ENCODE data around the gene CIB2.

Gene CIB2

DNA sequence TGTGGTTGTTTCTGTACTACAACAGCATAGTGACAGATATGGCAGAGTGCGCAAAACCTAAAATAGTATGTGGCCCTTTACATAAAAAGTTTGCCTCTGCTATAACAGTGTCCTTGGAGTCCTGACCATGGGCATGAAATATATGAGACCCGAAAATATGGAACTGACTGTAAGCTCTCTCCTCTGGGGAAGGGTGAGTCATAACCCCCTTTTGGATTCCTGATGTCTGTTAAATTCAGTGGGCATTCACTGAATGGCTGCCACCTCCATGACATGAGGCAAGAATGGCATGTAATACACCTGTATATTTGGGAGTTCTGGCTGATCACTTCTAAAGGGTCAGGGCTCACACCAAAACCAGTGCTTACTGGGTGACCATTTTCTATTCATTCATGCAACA lies 59.9 kb downstream of the CIB2 start:
- in situ Hi-C loops (cut with HindIII; ENCODE audit: low sequenced_read_pairs) = no loop called here

DNA sequence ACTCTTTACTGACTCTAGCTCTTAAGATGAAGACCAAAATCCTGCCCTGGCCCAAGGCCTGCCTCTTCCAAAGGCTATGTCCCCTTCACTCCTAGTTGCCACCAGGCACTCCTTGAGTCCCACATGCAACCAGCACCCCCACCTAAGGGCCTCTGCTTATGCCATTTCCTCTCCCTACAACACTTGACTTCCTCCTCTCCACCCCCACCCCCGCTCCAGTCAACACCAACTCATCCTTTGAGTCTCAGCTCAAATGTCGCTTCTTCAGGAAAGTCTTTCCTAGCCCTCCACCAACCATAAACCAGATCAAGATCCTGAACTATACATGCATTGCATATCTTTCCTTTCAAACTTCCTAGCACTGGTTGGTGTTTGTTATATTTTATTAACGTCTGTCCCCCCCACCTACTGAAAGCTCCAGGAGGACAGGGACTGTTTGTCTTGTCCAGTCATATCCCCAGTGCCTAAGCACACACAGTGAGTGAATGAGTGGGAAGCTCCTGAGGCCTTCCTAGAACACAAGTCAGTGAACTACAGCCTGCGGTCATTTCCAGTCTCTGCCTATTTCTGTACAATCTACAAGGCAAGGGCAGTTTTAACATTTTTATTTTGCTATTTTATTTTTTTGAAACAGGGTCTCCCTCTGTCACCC lies 61.1 kb downstream of the CIB2 start:
- in situ Hi-C loops (cut with HindIII; ENCODE audit: low sequenced_read_pairs) = no loop called here

DNA sequence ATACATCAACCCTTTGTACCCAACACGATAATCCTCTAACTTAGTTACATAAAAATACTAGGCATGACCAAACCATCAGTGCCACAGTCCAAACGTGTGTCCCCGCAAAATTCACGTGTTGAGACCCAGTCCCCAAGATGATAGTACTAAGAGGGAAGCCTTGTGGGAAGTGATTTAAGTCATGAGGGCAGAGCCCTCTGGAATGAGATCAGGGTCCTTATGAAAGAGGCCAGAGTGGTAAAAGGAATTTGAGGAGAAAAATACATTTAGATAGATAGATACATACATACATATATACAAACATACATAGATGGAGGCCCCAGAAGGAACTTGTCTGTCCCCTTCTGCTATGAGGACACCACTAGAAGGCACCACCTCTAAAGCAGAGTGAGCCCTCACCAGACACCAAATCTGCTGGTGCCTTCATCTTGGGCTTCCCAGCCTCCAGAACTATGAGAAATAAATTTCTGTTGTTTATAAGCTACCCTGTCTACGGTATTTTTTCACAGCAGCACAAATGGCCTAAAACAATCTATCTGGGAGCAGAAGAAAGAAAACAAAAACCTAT lies 61.7 kb downstream of the CIB2 start:
- in situ Hi-C loops (cut with HindIII; ENCODE audit: low sequenced_read_pairs) = no loop called here

DNA sequence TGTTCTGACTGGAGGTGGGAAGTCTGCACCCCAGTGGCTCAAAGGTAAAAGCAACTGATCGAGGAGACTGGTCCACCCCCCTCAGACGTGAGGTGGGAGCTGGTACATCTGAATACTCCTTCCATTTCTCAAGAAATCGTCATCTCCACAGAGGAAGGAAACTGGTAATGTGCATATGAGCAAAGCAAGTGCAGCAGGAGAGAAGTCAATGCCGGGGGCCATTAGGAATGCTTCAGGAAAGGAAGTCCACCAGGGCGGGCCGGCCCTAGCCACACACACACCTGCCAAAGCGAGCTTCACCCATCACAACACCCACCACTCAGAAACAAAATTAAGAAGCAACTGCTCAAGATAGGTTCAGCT lies 62.2 kb downstream of the CIB2 start:
- in situ Hi-C loops (cut with HindIII; ENCODE audit: low sequenced_read_pairs) = no loop called here

DNA sequence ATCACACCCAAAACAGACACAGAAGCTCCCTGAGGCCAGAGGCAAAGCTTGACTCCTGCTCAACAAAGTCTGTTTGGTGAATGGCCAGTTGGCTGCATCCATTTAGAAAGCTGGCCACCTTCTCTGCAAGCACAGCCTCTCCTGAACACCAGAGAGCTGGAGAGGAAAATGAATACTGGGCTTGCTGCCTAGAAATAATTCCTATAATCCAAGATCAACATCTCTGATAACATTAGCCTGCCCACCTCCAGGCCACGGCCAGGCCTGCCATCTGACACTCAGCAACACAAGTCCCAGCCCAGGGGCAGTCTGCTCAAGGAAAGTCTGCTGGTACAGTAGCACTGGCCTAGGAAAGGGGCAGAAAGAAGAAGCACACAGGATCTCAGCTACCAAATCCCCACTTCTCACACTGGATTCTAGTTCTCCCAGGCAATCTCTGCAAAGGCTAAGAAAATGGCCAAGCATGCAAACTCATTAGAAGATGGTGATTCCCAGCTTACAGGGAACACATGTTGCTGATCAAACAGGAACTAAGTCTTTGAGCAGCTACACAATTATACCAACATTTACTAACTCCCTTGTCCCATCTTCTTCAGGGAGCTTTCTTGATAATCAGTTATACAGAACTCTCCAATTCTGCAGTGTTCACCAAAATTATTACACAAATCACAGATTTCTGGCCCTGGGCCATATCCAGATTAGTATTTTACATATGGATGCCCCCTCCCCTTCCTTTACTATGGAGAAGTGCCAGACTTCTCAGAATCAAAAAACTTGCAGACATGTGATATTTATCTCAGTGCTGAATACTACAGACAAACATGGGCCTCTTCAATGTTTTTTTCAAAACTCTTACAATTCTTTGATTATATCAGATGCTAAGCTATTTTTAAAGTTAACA lies 63.7 kb downstream of the CIB2 start:
- in situ Hi-C loops (cut with HindIII; ENCODE audit: low sequenced_read_pairs) = no loop called here

DNA sequence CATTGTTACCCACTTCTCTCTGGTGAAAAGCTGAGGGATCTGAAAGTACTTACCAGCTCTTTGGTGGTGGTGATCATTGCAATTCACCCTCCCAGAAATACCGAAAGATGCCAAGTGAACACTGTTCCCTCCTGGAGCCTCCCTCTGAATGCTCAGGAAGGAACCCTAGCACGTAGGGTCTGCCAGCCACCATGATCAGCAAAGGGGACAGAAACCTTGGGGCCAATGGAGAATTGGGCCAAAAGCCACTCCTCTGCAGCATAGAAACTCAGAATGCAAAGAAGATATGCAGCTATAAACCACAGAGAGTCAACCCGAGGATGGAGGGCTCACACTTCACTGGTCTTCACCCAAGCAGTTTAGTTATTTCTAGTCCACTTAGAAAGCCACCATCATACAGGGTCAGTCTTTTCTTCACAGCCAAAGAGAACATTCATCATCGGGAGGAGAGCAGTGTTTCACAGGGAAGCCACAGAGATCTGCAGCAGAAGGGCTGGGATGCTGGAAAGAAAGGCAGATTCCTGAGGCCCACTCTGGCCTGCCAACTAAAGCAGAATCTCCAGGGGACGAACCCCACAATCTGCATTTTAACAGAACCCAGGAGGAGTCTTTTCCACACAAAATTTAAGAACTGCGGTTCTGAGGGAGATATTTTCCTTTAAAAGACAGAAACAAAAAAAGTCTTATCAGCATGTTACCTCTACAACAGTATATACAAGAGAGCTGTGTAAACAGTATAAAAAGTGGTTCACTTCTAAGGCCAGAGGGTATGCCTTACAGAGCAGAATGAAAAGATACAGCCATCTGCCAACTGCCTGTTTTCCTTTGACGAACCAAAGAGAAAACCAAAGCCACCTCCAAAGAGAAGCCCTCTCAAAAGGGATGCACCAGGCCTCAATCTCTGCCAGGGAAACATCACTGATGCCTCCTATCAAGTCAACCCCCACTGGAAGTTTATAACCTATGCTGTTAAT lies 65.0 kb downstream of the CIB2 start:
- in situ Hi-C loops (cut with HindIII; ENCODE audit: low sequenced_read_pairs) = no loop called here

DNA sequence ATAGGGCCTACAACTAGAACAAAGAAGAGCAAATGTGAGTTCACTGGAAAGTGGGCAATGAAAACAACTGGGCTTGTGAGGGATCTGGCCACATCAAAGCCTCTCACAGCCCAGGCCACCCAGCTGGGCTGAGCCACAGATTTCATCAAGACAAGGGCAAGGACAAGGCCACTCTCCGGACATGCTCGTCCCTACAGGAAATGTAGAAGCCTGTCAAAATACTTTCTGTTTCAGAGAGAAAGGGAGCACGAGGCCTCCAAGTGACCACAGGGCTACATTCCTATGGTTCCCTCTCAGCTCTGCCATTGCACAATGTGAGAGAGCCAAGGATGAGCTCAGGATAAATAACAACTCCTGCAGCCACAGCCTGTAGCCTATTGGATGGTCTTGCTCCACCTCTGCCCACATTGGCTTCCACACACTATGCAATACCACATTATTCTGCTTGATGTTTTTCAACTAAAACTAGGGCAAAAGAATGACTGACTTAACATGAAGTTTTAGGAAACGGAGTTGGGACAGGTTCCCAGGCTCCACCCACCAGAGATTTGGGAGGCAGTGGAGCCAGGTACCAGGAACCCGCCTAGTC lies 65.9 kb downstream of the CIB2 start:
- in situ Hi-C loops (cut with HindIII; ENCODE audit: low sequenced_read_pairs) = no loop called here

DNA sequence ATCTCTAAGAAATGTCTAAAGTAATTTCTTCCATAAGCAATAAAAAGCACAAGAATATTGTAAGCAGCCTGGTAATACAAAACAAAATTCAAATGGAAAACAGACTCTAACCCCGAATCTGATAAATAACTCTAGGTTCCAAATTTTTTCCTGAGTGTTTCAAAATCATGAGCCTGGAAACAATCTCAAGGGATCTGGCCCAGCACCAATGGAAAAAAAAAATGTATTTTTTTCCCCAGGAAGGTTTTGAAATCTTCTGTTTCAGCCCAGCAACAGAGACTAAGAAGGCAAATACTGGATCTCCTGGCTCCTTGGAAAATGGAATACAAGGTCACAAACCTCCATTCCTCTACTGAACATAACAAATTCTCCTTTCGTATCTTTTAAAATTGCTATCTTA lies 66.7 kb downstream of the CIB2 start:
- in situ Hi-C loops (cut with HindIII; ENCODE audit: low sequenced_read_pairs) = no loop called here

DNA sequence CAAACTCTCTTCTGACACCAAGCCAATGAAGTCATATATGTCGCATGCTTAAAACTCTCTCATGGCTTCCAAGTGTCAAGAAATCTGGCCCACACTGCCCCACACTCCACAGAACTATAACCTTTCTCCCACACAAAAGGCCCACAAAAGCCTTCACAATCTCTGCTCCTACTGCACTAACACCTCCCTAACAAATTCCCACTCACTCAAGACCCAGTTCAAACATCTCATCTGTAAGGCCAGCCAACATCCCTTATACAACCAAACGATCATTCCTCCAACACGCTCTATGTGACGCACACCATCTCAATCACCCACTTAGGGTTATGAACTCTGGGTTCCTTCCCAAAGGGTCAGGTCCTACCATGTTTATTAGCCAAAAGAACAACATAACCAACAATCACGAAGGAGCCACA lies 67.3 kb downstream of the CIB2 start:
- in situ Hi-C loops (cut with HindIII; ENCODE audit: low sequenced_read_pairs) = no loop called here

DNA sequence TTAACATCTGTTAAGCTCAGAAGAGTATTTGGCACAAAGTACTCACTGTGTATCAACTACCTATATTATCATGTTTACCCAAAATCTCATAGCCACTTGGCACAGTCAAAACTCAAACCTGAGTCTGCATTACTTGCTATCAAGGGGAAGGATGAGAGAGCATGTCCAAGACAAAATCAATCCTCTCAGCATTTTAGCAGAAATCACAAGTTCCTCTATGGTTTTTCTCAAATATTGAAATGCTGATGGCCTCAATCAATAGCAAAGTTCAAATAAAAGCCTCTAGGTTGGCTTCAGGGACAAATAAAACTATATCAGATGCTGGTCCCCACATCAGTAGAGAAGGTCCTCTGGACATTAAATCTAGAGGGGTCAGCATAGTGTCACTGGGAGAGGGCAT lies 68.0 kb downstream of the CIB2 start:
- in situ Hi-C loops (cut with HindIII; ENCODE audit: low sequenced_read_pairs) = no loop called here

DNA sequence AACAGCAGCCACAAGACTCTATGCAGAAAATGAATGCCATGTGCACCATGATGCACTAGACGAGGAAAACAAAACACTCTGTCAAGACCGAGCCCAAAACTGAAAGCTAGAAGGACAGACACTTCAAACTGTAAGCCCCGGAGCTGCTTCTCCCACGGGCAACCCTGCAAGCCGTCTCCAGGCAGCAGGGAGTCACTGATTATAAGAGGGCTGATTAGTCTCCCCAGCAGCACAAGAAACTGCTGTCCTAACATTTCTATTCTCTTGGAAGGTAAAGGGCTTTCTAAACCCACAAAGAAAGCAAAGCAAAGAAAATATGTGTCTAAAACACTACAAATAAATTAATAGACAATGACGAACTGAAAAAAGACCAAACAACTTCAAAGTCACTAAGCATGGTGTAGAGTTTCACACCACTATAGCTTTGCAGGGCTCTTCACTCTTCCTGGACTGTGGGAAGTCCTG lies 69.2 kb downstream of the CIB2 start:
- in situ Hi-C loops (cut with HindIII; ENCODE audit: low sequenced_read_pairs) = no loop called here

DNA sequence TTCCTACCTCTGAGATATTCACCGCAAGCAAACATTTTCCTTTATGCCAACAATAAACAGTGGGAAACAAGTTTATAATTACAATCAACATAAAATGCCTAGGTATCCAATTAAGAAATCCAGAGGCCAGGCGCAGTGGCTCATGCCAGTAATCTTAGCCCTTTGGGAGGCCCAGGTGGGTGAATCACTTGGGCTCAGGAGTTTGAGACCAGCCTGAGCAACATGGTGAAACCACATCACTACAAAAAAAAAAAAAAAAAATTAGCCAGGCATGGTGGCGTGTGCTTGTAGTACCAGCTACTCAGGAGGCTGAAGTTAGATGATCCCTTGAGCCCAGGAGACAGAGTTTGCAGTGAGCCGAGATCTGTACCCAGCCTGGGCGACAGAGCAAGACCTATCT lies 71.0 kb downstream of the CIB2 start:
- in situ Hi-C loops (cut with HindIII; ENCODE audit: low sequenced_read_pairs) = no loop called here

DNA sequence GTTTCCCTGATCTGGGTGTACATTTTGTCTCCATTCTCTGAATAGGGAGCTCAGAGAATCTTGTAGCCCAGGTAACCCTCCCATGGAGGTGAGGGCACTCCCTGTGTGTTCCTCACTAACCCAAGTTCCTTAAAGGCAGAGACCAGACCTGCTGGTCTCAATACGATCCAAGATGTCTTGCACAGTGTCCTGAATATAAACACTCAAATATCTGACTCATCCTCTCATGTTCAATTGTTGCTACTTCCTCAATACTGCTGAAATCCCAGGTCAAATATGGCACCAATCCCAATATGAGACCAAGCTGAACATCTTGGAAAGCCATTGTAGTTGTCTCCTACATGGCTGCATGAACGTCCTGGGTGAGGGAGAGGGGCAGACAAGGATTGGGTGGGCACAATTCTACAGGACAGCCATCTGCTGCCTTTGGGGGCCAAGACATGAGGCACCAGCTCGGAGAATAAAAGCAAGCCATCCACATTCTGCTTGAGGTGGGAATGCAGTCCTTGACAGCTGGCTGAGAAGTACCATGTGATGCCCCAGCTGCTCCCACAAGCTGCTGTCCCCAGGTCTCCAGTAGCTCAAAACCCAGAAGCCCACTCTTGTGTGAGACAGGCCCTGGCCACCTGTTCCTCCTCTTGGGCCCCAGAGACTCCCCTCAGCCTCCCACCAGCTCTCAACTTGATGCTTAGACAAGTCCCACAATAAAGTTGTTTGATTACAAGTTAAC lies 72.0 kb downstream of the CIB2 start:
- in situ Hi-C loops (cut with HindIII; ENCODE audit: low sequenced_read_pairs) = no loop called here

DNA sequence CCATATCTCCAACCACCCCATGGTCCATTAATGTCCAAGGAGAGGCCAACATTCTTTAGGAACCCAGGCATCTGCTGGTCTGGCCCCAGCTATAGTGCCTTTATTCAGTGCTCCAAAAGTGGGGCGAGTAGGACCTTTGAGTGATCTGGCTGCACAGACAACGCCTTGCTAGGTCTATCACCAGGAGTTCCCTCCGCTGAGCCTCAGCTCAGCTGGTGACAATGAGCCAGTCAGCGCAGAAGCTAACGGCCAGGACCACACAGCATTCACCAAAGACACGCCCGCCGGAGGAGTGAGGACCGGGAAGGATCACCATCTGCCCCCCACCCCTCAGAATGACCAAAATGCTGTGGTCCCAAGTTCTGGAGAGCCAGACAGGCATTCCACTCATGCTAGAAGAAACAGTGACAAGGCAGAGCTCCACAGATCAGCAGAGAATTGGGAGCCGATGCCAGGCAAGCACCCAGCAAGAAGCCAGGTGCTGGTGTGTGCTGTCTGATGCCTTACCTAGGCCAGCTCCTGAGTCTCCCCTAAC lies 72.8 kb downstream of the CIB2 start:
- in situ Hi-C loops (cut with HindIII; ENCODE audit: low sequenced_read_pairs) = no loop called here

DNA sequence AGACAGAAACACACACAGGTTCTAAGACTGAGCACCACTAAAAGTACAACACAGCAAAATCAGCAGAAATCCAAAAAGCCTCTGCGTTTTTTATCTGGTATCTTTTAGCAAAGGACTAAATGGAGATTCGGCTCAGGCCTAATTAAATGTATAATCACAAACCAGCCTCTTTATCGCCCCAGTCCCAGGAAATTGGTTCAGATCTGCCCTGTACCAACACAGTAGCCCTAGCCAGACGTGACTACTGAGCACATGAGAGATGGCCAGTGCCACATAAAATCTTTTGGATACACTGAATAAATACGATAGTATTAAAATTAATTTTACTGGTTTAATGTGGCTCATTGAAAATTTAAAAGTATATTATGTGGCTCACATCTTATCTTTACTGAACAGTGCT lies 73.4 kb downstream of the CIB2 start:
- in situ Hi-C loops (cut with HindIII; ENCODE audit: low sequenced_read_pairs) = no loop called here

DNA sequence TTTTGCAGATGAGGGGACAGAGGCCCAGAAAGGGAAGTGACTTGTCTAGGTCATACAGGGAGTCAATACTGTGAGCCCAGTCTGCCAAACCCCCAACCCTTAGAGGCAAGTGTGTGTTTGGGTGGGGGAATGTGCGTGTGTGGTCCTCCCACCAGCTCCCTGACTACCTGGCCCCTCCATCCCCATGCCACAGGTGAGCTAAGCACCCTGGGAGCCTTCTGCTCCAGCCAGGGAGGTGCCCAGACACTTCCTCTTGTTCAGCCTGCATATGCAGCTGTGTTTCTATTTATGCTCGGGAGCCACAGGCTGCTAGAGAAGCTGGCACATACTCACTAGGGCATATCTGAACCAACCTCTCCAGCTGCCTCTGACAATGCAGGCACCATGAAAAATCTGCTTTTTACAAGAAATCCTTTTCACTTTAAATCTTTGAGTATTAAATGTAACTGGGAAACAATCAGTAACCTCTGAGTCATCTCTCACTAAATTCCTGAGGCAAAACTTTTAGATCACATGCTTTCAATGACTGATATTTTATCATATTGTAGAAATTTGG lies 74.5 kb downstream of the CIB2 start:
- in situ Hi-C loops (cut with HindIII; ENCODE audit: low sequenced_read_pairs) = no loop called here

DNA sequence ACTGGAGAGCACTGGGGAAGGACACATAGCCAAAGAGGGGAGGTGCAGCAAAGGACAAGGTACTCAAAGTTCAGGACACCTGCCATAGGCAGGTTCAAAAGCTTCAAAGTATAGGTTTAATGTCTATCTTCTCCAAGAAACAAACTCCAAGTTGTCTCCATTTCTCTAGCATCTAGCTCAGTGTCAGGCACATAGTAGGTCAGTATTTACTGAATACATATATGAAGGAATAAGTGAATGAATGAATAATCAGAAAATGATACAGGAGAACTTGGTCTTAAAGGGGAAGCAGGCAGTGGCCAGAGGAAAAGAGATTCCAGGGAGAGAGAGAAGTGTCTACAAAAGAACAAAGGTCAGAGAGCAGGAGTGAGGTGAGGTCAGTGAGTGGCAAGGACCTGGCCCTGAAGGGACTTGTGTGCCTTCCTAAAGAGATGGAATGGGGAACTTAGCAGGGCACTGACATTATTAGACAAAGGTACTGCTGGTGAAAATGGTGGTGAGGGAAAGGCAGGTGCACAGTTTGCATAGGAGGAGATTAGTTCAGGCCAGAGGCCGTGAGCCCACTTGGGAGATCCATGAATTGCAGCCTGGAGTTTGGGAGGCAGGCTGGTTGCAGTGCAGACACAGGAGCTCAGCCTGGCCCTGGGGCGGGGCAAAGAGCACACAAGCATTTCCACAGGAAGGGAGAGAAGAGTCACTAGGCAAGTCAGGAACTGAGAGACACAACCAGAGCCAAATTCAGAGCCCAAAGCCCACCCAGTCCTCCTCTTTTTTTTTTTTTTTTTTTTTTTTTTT lies 75.1 kb downstream of the CIB2 start:
- in situ Hi-C loops (cut with HindIII; ENCODE audit: low sequenced_read_pairs) = no loop called here

DNA sequence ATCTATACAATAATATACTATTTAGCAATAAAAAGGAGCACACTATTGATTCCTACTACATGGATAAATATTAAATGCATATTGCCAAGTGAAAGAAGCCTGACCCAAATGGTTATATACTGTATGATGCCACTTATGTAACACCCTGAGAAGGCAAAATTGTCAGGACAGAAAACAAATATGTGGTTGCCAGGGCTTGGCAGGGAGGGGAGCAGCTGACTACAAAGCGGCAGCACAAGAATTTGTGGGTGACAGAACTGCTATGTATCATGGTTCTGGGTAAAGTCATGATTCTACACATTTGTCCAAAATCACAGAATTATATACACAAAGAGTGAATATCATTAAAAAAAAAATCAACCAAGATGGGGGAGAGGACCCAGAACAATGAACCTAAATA lies 76.3 kb downstream of the CIB2 start:
- in situ Hi-C loops (cut with HindIII; ENCODE audit: low sequenced_read_pairs) = no loop called here

Data from DLD1 (cell line).